HepG2 (cell line): ENCODE data around the gene ANO2. TPM values are rescaled to one million over a fixed set of nuclear protein-coding genes. Genes with fewer than 3 reads are reported as not detected.
A peak's percentile ranks its signal among the peaks of the same experiment; 100 is the strongest.

ENCODE experiments used
- ATAC-seq: fragments of 200-7000 bp; cut with Tn5 transposase; 3 replicates; pipeline ENCODE4 v1.9.1; 2020; ENCODE audit warnings: mild to moderate bottlenecking, moderate library complexity
- BruUV-seq: library from RNA; stranded (reverse); fragments of 400-500 nt; replicated peaks from 2 replicates; lab custom pipeline; 2021; lab: Mats Ljungman, UMichigan
- CTCF ChIA-PET: fragments of 300-600 bp; formaldehyde crosslinking; extraction: SDS; loops from one replicate; lab custom pipeline; 2021; ENCODE audit warnings: low total read pairs, inconsistent platforms, low intra/inter-chr PET ratio; lab: Yijun Ruan, JAX
- POLR2A ChIA-PET: fragments of 350-600 bp; sonication (Branson Sonifier 250); formaldehyde crosslinking; loops from one replicate; lab custom pipeline; 2020; ENCODE audit warnings: antibody characterized with exemption, inconsistent platforms; lab: Yijun Ruan, JAX
- DNase-seq: peaks from one replicate; pipeline ENCODE4 v3.0.0-alpha.2; 2015; ENCODE audit warnings: low spot score
- FAIRE-seq: peaks from 3 replicates; lab custom pipeline; 2011; peaks lifted over from hg19 to GRCh38; lab: Jason Lieb, UNC
- H2AFZ ChIP-seq: one replicate; pipeline ENCODE4 v1.6.1; 2011; ENCODE audit warnings: low read length, inconsistent platforms
- H3K27ac ChIP-seq: fragments of 300-600 bp; 3 replicates; pipeline ENCODE4 v1.8.0; 2011; ENCODE audit warnings: mixed run types, mild to moderate bottlenecking, mixed read lengths, low read length, inconsistent platforms; ENCODE audit not compliant: insufficient read depth; ENCODE audit errors: extremely low read length
- H3K27me3 ChIP-seq, 2 experiments: fragments of 200-600 bp in 1 of 2; 2 replicates in 1 of 2; 3 replicates in 1 of 2; pipeline versions ENCODE4 v1.6.0 to v1.8.0; 2011; ENCODE audit warnings: low read length in 2 of 2, mild to moderate bottlenecking in 2 of 2, moderate library complexity in 2 of 2, inconsistent platforms in 1 of 2; ENCODE audit not compliant: insufficient read depth in 2 of 2, control insufficient read depth in 1 of 2
- H3K36me3 ChIP-seq, 2 experiments: fragments of 200-600 bp in 1 of 2; replicated peaks in 1 of 2; 2 replicates in 1 of 2; 3 replicates in 1 of 2; pipeline versions ENCODE4 v1.5.1 to v1.8.0; 2011; ENCODE audit warnings: low read length in 2 of 2, inconsistent platforms in 1 of 2; ENCODE audit not compliant: insufficient read depth in 2 of 2, control insufficient read depth in 1 of 2
- H3K4me1 ChIP-seq: 2 replicates; pipeline ENCODE4 v1.5.1; 2012; ENCODE audit warnings: low read length, inconsistent platforms; ENCODE audit not compliant: insufficient read depth
- H3K4me2 ChIP-seq: 2 replicates; pipeline ENCODE4 v1.6.0; 2011; ENCODE audit warnings: low read depth, low read length, inconsistent platforms
- H3K4me3 ChIP-seq, 3 experiments: fragments of 200-600 bp in 1 of 3; sonication (generic), shearing (Covaris generic) in 1 of 3; replicated peaks in 1 of 3; 2 replicates each; pipeline ENCODE4 v1.5.1; 2011 to 2016; ENCODE audit warnings: low read length in 3 of 3, inconsistent platforms in 2 of 3, low read depth in 2 of 3, mild to moderate bottlenecking in 2 of 3, control low read depth in 1 of 3, mixed read lengths in 1 of 3; ENCODE audit not compliant: insufficient read depth in 1 of 3
- H3K79me2 ChIP-seq: one replicate; pipeline ENCODE4 v1.6.1; 2011; ENCODE audit warnings: low read length, inconsistent platforms; ENCODE audit not compliant: insufficient read depth
- H3K9ac ChIP-seq: 2 replicates; pipeline ENCODE4 v1.6.0; 2011; ENCODE audit warnings: mild to moderate bottlenecking, low read depth, low read length, inconsistent platforms; ENCODE audit not compliant: insufficient read depth
- H3K9me3 ChIP-seq: 2 replicates; pipeline ENCODE4 v1.5.1; 2012; ENCODE audit warnings: mild to moderate bottlenecking, low read length
- H4K20me1 ChIP-seq: 2 replicates; pipeline ENCODE4 v1.6.0; 2011; ENCODE audit warnings: inconsistent platforms, mild to moderate bottlenecking, low read length, moderate library complexity; ENCODE audit not compliant: insufficient read depth
- CTCF ChIP-seq: sonication (generic); formaldehyde crosslinking; IDR thresholded peaks from 2 replicates; pipeline ENCODE4 v1.5.0; 2020; ENCODE audit warnings: mild to moderate bottlenecking, missing genetic modification reagents, moderate library complexity
- E2F5 ChIP-seq: sonication (generic); formaldehyde crosslinking; conservative IDR thresholded peaks from 2 replicates; pipeline ENCODE4 v1.4.0; 2020; ENCODE audit warnings: missing genetic modification reagents
- MTA1 ChIP-seq: sonication (generic); formaldehyde crosslinking; IDR thresholded peaks from 2 replicates; pipeline ENCODE4 v1.4.0; 2020; ENCODE audit warnings: missing genetic modification reagents, mild to moderate bottlenecking, borderline replicate concordance
- ZBTB14 ChIP-seq: sonication (generic); formaldehyde crosslinking; IDR thresholded peaks from 2 replicates; pipeline ENCODE4 v1.4.0; 2020; ENCODE audit warnings: missing genetic modification reagents
- ZNF562 ChIP-seq: sonication (generic); formaldehyde crosslinking; IDR thresholded peaks from 2 replicates; pipeline ENCODE4 v1.8.0; 2022; ENCODE audit warnings: missing genetic modification reagents, borderline replicate concordance
- WGBS: methylation state at CpG from one replicate; pipeline ENCODE4 v1.1.6; 2017; ENCODE audit warnings: low lambda C conversion rate; 5-methylcytosine and 5-hydroxymethylcytosine counted together
- in situ Hi-C: cut with HindIII; loops from 2 replicates; pipeline ENCODE4 v1.10.0; 2017; ENCODE audit warnings: low pct_unique_long_range_greater_than_20kb; ENCODE audit not compliant: extremely low pct_ligation_motif_present
- intact Hi-C: fragments of 100-400 bp; cut with micrococcal nuclease; formaldehyde crosslinking; loops from one replicate; pipeline ENCODE4 v1.10.0; 2022; ENCODE audit not compliant: unreplicated experiment
- polyA plus RNA-seq, 8 experiments: library from polyadenylated mRNA; depleted of rRNA in 3 of 8; stranded (reverse) in 7 of 8; unstranded in 1 of 8; fragments of >200 nt; fragmentation: Illumina TruSeq in 4 of 8; extraction: Trizol in 4 of 8; gene quantifications; 2 replicates each; pipeline versions ENCODE4 v1.2.1 to v1.2.3, GENCODE V29; 2011 to 2016; ENCODE audit warnings: low read depth in 4 of 8, missing spikeins in 1 of 8, mixed read lengths in 1 of 8; ENCODE audit not compliant: insufficient read depth in 1 of 8
- total RNA-seq, 5 experiments: library from RNA; depleted of rRNA; stranded (reverse); fragments of >200 nt; fragmentation: Illumina TruSeq; extraction: Trizol; gene quantifications; 2 replicates each; pipeline ENCODE4 v1.2.3, GENCODE V29; 2016; ENCODE audit warnings: low read depth in 1 of 5

The ANO2 gene
- total and polyA plus RNA-seq, 2 of the 13 experiments (the other 11 are each of a cell fraction or from before 2014, with no cell fraction given) = 0.18 TPM; not detected in 1

DNA sequence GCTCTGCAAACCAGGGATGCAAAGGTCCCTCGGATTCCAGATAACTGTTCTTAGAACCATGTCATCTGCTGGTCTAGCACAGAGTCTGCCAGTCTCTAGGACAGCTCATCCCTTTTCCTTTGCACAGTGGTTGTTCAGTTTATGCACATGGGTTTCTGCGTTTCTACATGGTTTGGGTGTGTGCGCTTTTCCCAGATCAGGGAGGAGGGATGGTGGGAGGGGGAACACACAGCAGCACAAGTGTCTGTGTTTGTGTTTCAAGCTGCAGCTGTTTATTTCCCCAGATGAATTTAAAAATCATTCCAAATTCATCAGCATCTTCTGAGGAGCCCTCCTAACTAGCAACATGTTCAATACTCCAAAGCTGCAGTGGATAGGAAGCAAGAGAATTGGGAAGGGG lies 45.4 kb downstream of the ANO2 start (continued):
- TF ChIP-seq ZBTB14 (CRISPR knock-in tag) (no peak), E2F5 (CRISPR knock-in tag) (no peak)
- TF ChIP-seq, all 625 proteins: peak for 0

DNA sequence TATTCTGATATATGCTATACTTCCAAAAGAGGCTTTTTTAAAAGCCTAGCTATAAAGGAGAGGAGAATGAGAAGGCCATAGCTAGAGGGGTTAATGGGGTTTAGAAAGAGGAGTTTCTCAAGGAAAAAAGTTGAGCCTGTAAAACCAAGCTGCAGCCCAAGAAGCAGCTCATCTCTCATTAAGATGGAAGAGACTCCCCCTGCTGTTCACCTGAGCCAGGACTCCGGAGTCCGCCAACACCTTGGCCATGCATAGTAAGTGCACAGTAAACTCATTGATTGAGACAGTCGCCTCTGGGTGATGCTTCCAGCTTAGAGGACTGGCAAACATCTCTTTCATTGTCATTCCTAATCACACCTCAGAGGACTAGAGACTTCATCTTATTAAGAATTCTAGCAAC lies 46.2 kb downstream of the ANO2 start:
- TF ChIP-seq CTCF (CRISPR knock-in tag) (0 out of 2 replicates have a peak, but pooled peaks have one; percentile 8), MTA1 (no peak), ZNF562 (no peak)
- POLR2A ChIA-PET = no interaction called here
- 13% methylated on average over 3 of the region's 3 CpGs for WGBS
- ATAC-seq = no peak
- no TSS peak for BruUV-seq
- H3K36me3 ChIP-seq = no peaks in the 10 kb centered on the region
- DNase-seq = no peak
- intact Hi-C loops (no loop called here), in situ Hi-C loops (no loop called here)
- H3K4me1 ChIP-seq = no peaks in the 10 kb centered on the region
- H2AFZ ChIP-seq = no peak overlapping the region
- no peak for FAIRE-seq
- CTCF ChIA-PET = no interaction called here
- no peaks in the 10 kb centered on the region for H3K9me3 ChIP-seq
- no peak overlapping the region for H3K27ac ChIP-seq
- H3K9ac ChIP-seq = no peak overlapping the region
- H3K4me3 ChIP-seq = no peak overlapping the region
- no peaks in the 10 kb centered on the region for H3K79me2 ChIP-seq
- peaks cover 0 to 12% of the 10 kb centered on the region in 2 experiments; a peak in 2 of 5 replicates for H3K27me3 ChIP-seq
- H3K4me2 ChIP-seq = no peak overlapping the region
- H4K20me1 ChIP-seq = no peaks in the 10 kb centered on the region
